GM12878 (cell line): ENCODE results near the gene RTCA. TPM values are rescaled to one million over a fixed set of nuclear protein-coding genes. Genes with fewer than 3 reads are reported as not detected.

Experiments
- ATAC-seq: fragments of 200-7000 bp; cut with Tn5 transposase; 3 replicates; pipeline ENCODE4 v1.9.1; 2020; ENCODE audit warnings: mild to moderate bottlenecking, moderate library complexity
- BruUV-seq: library from RNA; stranded (reverse); fragments of 400-500 nt; replicated peaks from 2 replicates; lab custom pipeline; 2021; lab: Mats Ljungman, UMichigan
- CTCF ChIA-PET: fragments of 300-600 bp; sonication (Branson Sonifier 250); formaldehyde crosslinking; extraction: SDS; loops from one replicate; lab custom pipeline; 2021; ENCODE audit warnings: inconsistent platforms; lab: Yijun Ruan, JAX
- POLR2A ChIA-PET: fragments of 350-600 bp; formaldehyde crosslinking; extraction: SDS; loops from one replicate; lab custom pipeline; 2021; ENCODE audit warnings: inconsistent platforms; lab: Charles Lee
- RAD21 ChIA-PET: fragments of 300-600 bp; sonication (Branson Sonifier 250); formaldehyde crosslinking; loops from one replicate; lab custom pipeline; 2023; ENCODE audit warnings: antibody characterized with exemption; ENCODE audit not compliant: unreplicated experiment; lab: Charles Lee
- SMC1A ChIA-PET: fragments of 300-600 bp; sonication (Branson Sonifier 250); formaldehyde crosslinking; loops from one replicate; lab custom pipeline; 2023; ENCODE audit not compliant: unreplicated experiment, uncharacterized antibody; lab: Charles Lee
- DNase-seq: peaks from one replicate; pipeline ENCODE4 v3.0.0-alpha.2; 2011; ENCODE audit warnings: low read depth, low spot score
- FAIRE-seq: peaks from 3 replicates; lab custom pipeline; 2011; peaks lifted over from hg19 to GRCh38; lab: Jason Lieb, UNC
- H2AFZ ChIP-seq: 2 replicates; pipeline ENCODE4 v1.6.0; 2011; ENCODE audit warnings: low read depth, low read length, control low read depth; ENCODE audit not compliant: control insufficient read depth
- H3K27ac ChIP-seq: 2 replicates; pipeline ENCODE4 v1.5.1; 2011; ENCODE audit warnings: control low read depth; ENCODE audit not compliant: control insufficient read depth, insufficient read depth
- H3K27me3 ChIP-seq, 2 experiments: replicated peaks in 1 of 2; 2 replicates each; pipeline versions ENCODE4 v1.6.0 to v1.6.1; 2011; ENCODE audit warnings: low read length in 1 of 2; ENCODE audit not compliant: control insufficient read depth in 2 of 2, insufficient read depth in 2 of 2
- H3K36me3 ChIP-seq, 2 experiments: 2 replicates each; pipeline ENCODE4 v1.5.1; 2011; ENCODE audit warnings: low read length in 1 of 2; ENCODE audit not compliant: control insufficient read depth in 2 of 2, insufficient read depth in 2 of 2
- H3K4me1 ChIP-seq: 2 replicates; pipeline ENCODE4 v1.6.1; 2011; ENCODE audit warnings: mild to moderate bottlenecking, low read length, moderate library complexity, mixed read lengths; ENCODE audit not compliant: control insufficient read depth, insufficient read depth
- H3K4me2 ChIP-seq: 2 replicates; pipeline ENCODE4 v1.6.0; 2011; ENCODE audit warnings: control low read depth; ENCODE audit not compliant: control insufficient read depth, insufficient read depth
- H3K4me3 ChIP-seq: fragments of 200-600 bp; sonication (generic); 2 replicates; pipeline ENCODE4 v1.5.1; 2016
- H3K79me2 ChIP-seq: 2 replicates; pipeline ENCODE4 v1.6.0; 2011; ENCODE audit warnings: low read length; ENCODE audit not compliant: control insufficient read depth, insufficient read depth
- H3K9ac ChIP-seq: 2 replicates; pipeline ENCODE4 v1.8.0; 2011; ENCODE audit warnings: low read length, control low read depth, mixed read lengths; ENCODE audit not compliant: control insufficient read depth, insufficient read depth
- H3K9me3 ChIP-seq: replicated peaks from 3 replicates; pipeline ENCODE4 v1.5.1; 2011; ENCODE audit warnings: mild to moderate bottlenecking, low read length; ENCODE audit not compliant: control insufficient read depth, insufficient read depth
- H4K20me1 ChIP-seq: 2 replicates; pipeline ENCODE4 v1.6.0; 2011; ENCODE audit not compliant: control insufficient read depth, insufficient read depth
- CHD4 ChIP-seq: fragments of 200-600 bp; sonication (generic); IDR thresholded peaks from 2 replicates; pipeline ENCODE4 v1.6.1; 2016; ENCODE audit warnings: mild to moderate bottlenecking
- DPF2 ChIP-seq: fragments of 450-650 bp; IDR thresholded peaks from 2 replicates; pipeline ENCODE4 v1.6.1; 2017; ENCODE audit warnings: mild to moderate bottlenecking
- ETV6 ChIP-seq, 2 experiments: fragments of 450-650 bp in 1 of 2; IDR thresholded peaks in 1 of 2; conservative IDR thresholded peaks in 1 of 2; 2 replicates each; pipeline ENCODE4 v1.6.1; 2014; ENCODE audit warnings: antibody characterized with exemption in 1 of 2, borderline replicate concordance in 1 of 2, low read depth in 1 of 2, mild to moderate bottlenecking in 1 of 2, moderate library complexity in 1 of 2
- IKZF2 ChIP-seq, 2 experiments: fragments of 450-650 bp; IDR thresholded peaks; 2 replicates each; pipeline ENCODE4 v1.6.1; 2017; ENCODE audit warnings: mild to moderate bottlenecking in 2 of 2, moderate library complexity in 2 of 2
- MEF2B ChIP-seq: fragments of 450-650 bp; IDR thresholded peaks from 2 replicates; pipeline ENCODE4 v1.6.1; 2018; ENCODE audit warnings: mild to moderate bottlenecking, moderate library complexity; ENCODE audit not compliant: partially characterized antibody, poor library complexity, severe bottlenecking
- POLR2AphosphoS2 ChIP-seq: IDR thresholded peaks from 2 replicates; pipeline ENCODE4 v1.6.1; 2011; ENCODE audit warnings: low read depth, mild to moderate bottlenecking, low read length, improper control_type of control experiment, moderate library complexity
- SIN3A ChIP-seq: IDR thresholded peaks from 2 replicates; pipeline ENCODE4 v1.6.1; 2012; ENCODE audit warnings: low read depth, low read length, improper control_type of control experiment
- SMARCA5 ChIP-seq: fragments of 450-650 bp; IDR thresholded peaks from 2 replicates; pipeline ENCODE4 v1.6.1; 2017; ENCODE audit warnings: mild to moderate bottlenecking
- STAT3 ChIP-seq: IDR thresholded peaks from 2 replicates; pipeline ENCODE4 v1.6.1; 2011; ENCODE audit warnings: low read depth, low read length, improper control_type of control experiment
- YBX1 ChIP-seq: fragments of 450-650 bp; IDR thresholded peaks from 2 replicates; pipeline ENCODE4 v1.6.1; 2016; ENCODE audit warnings: antibody characterized with exemption
- ZBTB40 ChIP-seq: fragments of 450-650 bp; IDR thresholded peaks from 2 replicates; pipeline ENCODE4 v1.6.1; 2016; ENCODE audit warnings: mild to moderate bottlenecking, moderate library complexity, borderline replicate concordance
- ZNF217 ChIP-seq: fragments of 450-650 bp; IDR thresholded peaks from 2 replicates; pipeline ENCODE4 v1.6.1; 2017; ENCODE audit warnings: antibody characterized with exemption, mild to moderate bottlenecking
- ZNF622 ChIP-seq: fragments of 450-650 bp; IDR thresholded peaks from 2 replicates; pipeline ENCODE4 v1.6.1; 2017; ENCODE audit warnings: mild to moderate bottlenecking, inconsistent platforms
- WGBS: methylation state at CpG from one replicate; pipeline ENCODE4 v1.1.6; 2016; ENCODE audit warnings: low lambda C conversion rate; ENCODE audit not compliant: insufficient replicate concordance, insufficient coverage; ENCODE audit errors: missing lambda C conversion rate; 5-methylcytosine and 5-hydroxymethylcytosine counted together
- in situ Hi-C: fragments of 300-500 bp; cut with MboI; formaldehyde crosslinking; loops from 9 replicates; pipeline ENCODE4 v1.14.3; 2018; ENCODE audit warnings: mixed read lengths
- intact Hi-C: fragments of 100-400 bp; cut with micrococcal nuclease; formaldehyde crosslinking; loops from one replicate; pipeline ENCODE4 v1.14.2; 2022; ENCODE audit not compliant: unreplicated experiment
- polyA plus RNA-seq, 11 experiments: library from polyadenylated mRNA; depleted of rRNA in 4 of 11; unstranded in 6 of 11; stranded (reverse) in 5 of 11; fragments of >200 nt; fragmentation: Nextera tagmentation in 4 of 11; fragmentation: Illumina TruSeq in 1 of 11; extraction: Ambion mirVana in 4 of 11; extraction: Trizol in 1 of 11; gene quantifications; 1 replicate in 1 of 11; 2 replicates in 10 of 11; pipeline versions ENCODE4 v1.2.1 to v1.2.3, GENCODE V29; 2011 to 2016; ENCODE audit warnings: inconsistent platforms in 2 of 11, missing spikeins in 2 of 11, low read depth in 1 of 11
- total RNA-seq, 4 experiments: library from RNA; depleted of rRNA in 3 of 4; stranded (reverse); fragments of >200 nt in 3 of 4; fragmentation: Illumina TruSeq in 1 of 4; extraction: Trizol in 1 of 4; gene quantifications; 2 replicates each; pipeline versions ENCODE4 v1.2.1 to v1.2.3, GENCODE V29; 2013 to 2021
- TF ChIP-seq, protein P1 (sequence below): IDR thresholded peaks from 2 replicates; pipeline ENCODE4 v1.6.1; 2011; ENCODE audit warnings: low read depth, mild to moderate bottlenecking, low read length, moderate library complexity, borderline replicate concordance; ENCODE audit errors: extremely low read depth
- TF ChIP-seq, protein P2 (sequence below): IDR thresholded peaks from 2 replicates; pipeline ENCODE4 v1.6.1; 2012; ENCODE audit warnings: improper control_type of control experiment, low read depth, low read length; ENCODE audit not compliant: insufficient replicate concordance

Gene RTCA
- total and polyA plus RNA-seq, 10 of the 15 experiments (the other 5 are each of a cell fraction or from before 2014, with no cell fraction given) = 10.3 to 63.5 (median 37.3) TPM

DNA sequence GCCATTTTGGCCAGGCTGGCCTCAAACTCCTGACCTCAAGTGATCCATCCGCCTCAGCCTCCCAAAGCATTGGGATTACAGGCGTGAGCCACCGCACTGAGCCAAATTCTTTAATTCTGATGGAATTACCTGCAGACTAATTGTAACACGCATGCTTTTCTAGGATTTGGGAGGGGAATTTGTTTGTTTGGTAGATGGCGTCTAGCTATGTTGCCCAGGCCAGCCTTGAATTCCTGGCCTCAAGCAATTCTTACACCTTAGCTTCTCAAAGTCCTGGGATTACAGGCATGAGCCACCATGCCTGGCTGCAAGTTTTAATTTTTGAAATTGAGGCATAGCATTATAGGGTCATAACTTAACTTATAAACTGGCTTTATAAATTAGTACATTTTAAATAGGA, 18.6 kb downstream of the RTCA start:
- H3K27me3 ChIP-seq = no peaks in the 10 kb centered on the region
- ChIA-PET RAD21 (no interaction called here), POLR2A (no interaction called here), SMC1A (interaction anchor here (0.6 to 1.2 kb wide), 3 partner anchors 63 to 485 kb away, joined by 3 read pairs; no protein-coding TSS in a partner anchor), CTCF (interaction anchor here (0.6 kb wide), 1 partner anchor 171 kb away, joined by 3 read pairs; no protein-coding TSS in a partner anchor)
- no peak overlapping the region for H3K4me3 ChIP-seq
- H3K27ac ChIP-seq = no peak overlapping the region
- in situ Hi-C loops = no loop called here
- FAIRE-seq = no peak
- no peaks in the 10 kb centered on the region for H3K79me2 ChIP-seq
- no peak for DNase-seq
- WGBS = over 99% methylated on average over 5 of the region's 5 CpGs
- H3K4me1 ChIP-seq = no peaks in the 10 kb centered on the region
- H4K20me1 ChIP-seq = no peaks in the 10 kb centered on the region
- intact Hi-C loops = no loop called here
- BruUV-seq = no TSS peak
- ATAC-seq = no peak
- H3K36me3 ChIP-seq = peaks cover 4 to 32% of the 10 kb centered on the region in 2 experiments
- H2AFZ ChIP-seq = no peak overlapping the region
- H3K4me2 ChIP-seq = no peak overlapping the region
- H3K9me3 ChIP-seq = no peaks in the 10 kb centered on the region
- H3K9ac ChIP-seq = no peak overlapping the region
- TF ChIP-seq ZBTB40 (no peak), SMARCA5 (no peak), YBX1 (no peak), DPF2 (no peak), IKZF2 (IDR thresholded peaks at IDR 0.05) (no peak), CHD4 (no peak), STAT3 (no peak), MEF2B (no peak), ZNF217 (no peak), ETV6 (conservative IDR thresholded peaks at IDR 0.05 in 1 of 2, IDR thresholded peaks at IDR 0.05 in 1 of 2; ENCODE audit: borderline replicate concordance in 1 of 2, low read depth in 1 of 2) (no peak), SIN3A (no peak), ZNF622 (no peak), POLR2AphosphoS2 (no peak)
- TF ChIP-seq, protein P1, sequence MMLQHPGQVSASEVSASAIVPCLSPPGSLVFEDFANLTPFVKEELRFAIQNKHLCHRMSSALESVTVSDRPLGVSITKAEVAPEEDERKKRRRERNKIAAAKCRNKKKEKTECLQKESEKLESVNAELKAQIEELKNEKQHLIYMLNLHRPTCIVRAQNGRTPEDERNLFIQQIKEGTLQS = no peak
- TF ChIP-seq, protein P2, sequence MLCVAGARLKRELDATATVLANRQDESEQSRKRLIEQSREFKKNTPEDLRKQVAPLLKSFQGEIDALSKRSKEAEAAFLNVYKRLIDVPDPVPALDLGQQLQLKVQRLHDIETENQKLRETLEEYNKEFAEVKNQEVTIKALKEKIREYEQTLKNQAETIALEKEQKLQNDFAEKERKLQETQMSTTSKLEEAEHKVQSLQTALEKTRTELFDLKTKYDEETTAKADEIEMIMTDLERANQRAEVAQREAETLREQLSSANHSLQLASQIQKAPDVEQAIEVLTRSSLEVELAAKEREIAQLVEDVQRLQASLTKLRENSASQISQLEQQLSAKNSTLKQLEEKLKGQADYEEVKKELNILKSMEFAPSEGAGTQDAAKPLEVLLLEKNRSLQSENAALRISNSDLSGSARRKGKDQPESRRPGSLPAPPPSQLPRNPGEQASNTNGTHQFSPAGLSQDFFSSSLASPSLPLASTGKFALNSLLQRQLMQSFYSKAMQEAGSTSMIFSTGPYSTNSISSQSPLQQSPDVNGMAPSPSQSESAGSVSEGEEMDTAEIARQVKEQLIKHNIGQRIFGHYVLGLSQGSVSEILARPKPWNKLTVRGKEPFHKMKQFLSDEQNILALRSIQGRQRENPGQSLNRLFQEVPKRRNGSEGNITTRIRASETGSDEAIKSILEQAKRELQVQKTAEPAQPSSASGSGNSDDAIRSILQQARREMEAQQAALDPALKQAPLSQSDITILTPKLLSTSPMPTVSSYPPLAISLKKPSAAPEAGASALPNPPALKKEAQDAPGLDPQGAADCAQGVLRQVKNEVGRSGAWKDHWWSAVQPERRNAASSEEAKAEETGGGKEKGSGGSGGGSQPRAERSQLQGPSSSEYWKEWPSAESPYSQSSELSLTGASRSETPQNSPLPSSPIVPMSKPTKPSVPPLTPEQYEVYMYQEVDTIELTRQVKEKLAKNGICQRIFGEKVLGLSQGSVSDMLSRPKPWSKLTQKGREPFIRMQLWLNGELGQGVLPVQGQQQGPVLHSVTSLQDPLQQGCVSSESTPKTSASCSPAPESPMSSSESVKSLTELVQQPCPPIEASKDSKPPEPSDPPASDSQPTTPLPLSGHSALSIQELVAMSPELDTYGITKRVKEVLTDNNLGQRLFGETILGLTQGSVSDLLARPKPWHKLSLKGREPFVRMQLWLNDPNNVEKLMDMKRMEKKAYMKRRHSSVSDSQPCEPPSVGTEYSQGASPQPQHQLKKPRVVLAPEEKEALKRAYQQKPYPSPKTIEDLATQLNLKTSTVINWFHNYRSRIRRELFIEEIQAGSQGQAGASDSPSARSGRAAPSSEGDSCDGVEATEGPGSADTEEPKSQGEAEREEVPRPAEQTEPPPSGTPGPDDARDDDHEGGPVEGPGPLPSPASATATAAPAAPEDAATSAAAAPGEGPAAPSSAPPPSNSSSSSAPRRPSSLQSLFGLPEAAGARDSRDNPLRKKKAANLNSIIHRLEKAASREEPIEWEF = no peak
